Adrenal gland (tissue), 12 donors: ENCODE measurements around the gene SMIM24. TPM values are rescaled to one million over a fixed set of nuclear protein-coding genes. Genes with fewer than 3 reads are reported as not detected.
A peak's percentile ranks its signal among the peaks of the same experiment; 100 is the strongest.

Experiments used
- DNase-seq, 7 donors: peaks; one replicate each; pipeline ENCODE4 v3.0.0-alpha.2; 2019 to 2020
- H3K27ac ChIP-seq, 5 donors: fragments of 200-600 bp; sonication (generic) in 4 of 5; 1 replicate in 3 of 5; 2 replicates in 2 of 5; pipeline versions ENCODE4 v1.5.1 to v1.8.0; 2016 to 2020; ENCODE audit warnings: mild to moderate bottlenecking in 1 of 5
- H3K27me3 ChIP-seq: fragments of 200-600 bp; 2 replicates; pipeline ENCODE4 v1.8.0; 2021
- H3K36me3 ChIP-seq, 2 donors: fragments of 200-600 bp; replicated peaks in 1 of 2; 1 replicate in 1 of 2; 2 replicates in 1 of 2; pipeline versions ENCODE4 v1.5.1 to v1.8.0; 2018 to 2022
- H3K4me1 ChIP-seq, 2 donors: fragments of 200-600 bp; replicated peaks in 1 of 2; 1 replicate in 1 of 2; 2 replicates in 1 of 2; pipeline versions ENCODE4 v1.5.1 to v1.8.0; 2018 to 2021
- H3K4me3 ChIP-seq, 4 donors: fragments of 200-600 bp; sonication (generic) in 3 of 4; one replicate each; pipeline ENCODE4 v1.5.1; 2016 to 2018
- H3K9me3 ChIP-seq, 3 donors: fragments of 200-600 bp; sonication (generic) in 1 of 3; replicated peaks in 1 of 3; 1 replicate in 2 of 3; 2 replicates in 1 of 3; pipeline versions ENCODE4 v1.5.1 to v1.8.0; 2016 to 2021
- POLR2A ChIP-seq, 2 donors: fragments of 450-650 bp; IDR thresholded peaks; one replicate each; pipeline ENCODE4 v1.6.1; 2017; ENCODE audit warnings: antibody characterized with exemption in 2 of 2, mild to moderate bottlenecking in 2 of 2, moderate library complexity in 1 of 2
- WGBS, 4 donors: extraction: QIAGEN DNeasy Blood & Tissue Kit in 2 of 4; methylation state at CpG; one replicate each; pipeline versions ENCODE4 v1.1.5 to v1.1.7; 2013 to 2017; 5-methylcytosine and 5-hydroxymethylcytosine counted together
- intact Hi-C, 2 donors: fragments of 100-400 bp; cut with DNase I; formaldehyde crosslinking; loops; one replicate each; pipeline versions ENCODE4 v1.14.1 to v1.15.0; 2022 to 2023
- polyA plus RNA-seq, 3 donors: library from polyadenylated mRNA; stranded (reverse); fragments of 200-250 nt in 2 of 3; fragments of 350-450 nt in 1 of 3; fragmentation: Illumina TruSeq in 1 of 3; extraction: RNeasy Lipid Tissue Mini Kit (QIAGEN cat#74804) in 1 of 3; gene quantifications; one replicate each; pipeline ENCODE4 v1.2.3, GENCODE V29; 2013 to 2014
- total RNA-seq, 9 donors: library from RNA; depleted of rRNA in 4 of 9; stranded (reverse); fragments of >200 nt in 4 of 9; fragments of 120-200 nt in 1 of 9; fragmentation: NEBNext Ultra II Directional in 1 of 9; extraction: Animal tissue kit (Norgen Biotek cat#: 25700) in 1 of 9; gene quantifications; one replicate each; pipeline versions ENCODE4 v1.1.0 to v1.2.4, GENCODE V29; 2013 to 2023
- TF ChIP-seq, protein P1 (sequence below), 6 experiments: fragments of 450-650 bp in 4 of 6; fragments of 200-600 bp in 2 of 6; sonication (generic) in 1 of 6; IDR thresholded peaks; 1 replicate in 5 of 6; 2 replicates in 1 of 6; pipeline versions ENCODE4 v1.5.1 to v1.8.0; 2016 to 2021; ENCODE audit warnings: antibody characterized with exemption in 6 of 6, mild to moderate bottlenecking in 2 of 6, moderate library complexity in 1 of 6
- donor health status: healthy with polysubstance abuse.
- donor health status: Bipolar disorder and iron deficiency.
- donor health status: DM: yes; HTN: yes; CAD: no.
- donor health status: DM: no; HTN: no; CAD: no.
- donor health status: DM: no; HTN: no; CAD: no.
- donor health status: DM: yes; HTN: yes; CAD: no.

The SMIM24 gene
- total and polyA plus RNA-seq, 12 donors: 0.36 to 0.48 TPM; not detected in 10

DNA sequence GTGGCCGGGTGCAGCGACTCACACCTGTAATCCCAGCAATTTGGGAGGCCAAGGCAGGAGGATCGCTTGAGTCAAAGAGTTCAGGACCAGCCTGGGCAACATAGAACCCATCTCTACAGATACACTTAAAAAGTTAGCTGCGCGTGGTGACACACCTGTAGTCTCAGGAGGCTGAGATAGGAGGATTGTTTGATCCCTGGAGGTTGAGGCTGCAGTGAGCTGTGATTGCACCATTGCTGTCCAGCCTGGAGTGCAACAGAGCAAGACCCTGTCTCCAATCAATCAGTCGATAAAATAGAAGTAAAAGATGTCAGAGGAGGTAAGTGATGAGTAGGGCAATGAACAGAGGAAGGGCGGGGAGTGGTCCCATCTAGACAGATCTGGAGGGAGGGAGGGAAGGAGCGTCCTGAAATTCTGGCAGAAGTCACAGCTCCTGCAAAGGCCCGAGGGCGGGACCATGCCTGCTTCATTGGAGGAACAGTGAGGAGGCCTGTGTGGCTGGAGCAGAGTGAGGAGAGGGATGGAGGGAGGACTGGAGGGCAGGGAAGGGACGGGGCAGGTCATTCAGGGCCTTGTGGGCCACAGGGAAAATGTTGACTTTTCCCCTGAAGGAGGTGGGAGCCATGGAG is 9.7 kb downstream of the SMIM24 start:
- Histone ChIP-seq H3K9me3 (no peaks in the 10 kb centered on the region), H3K27ac (peak overlapping the region in 1 of 5 donors; percentile 2), H3K4me3 (no peak overlapping the region), H3K4me1 (peaks cover 0 to 7% of the 10 kb centered on the region in 2 donors), H3K36me3 (no peaks in the 10 kb centered on the region), H3K27me3 (no peaks in the 10 kb centered on the region)
- intact Hi-C loops: loop anchor here in 1 of 2 donors (5.0 kb wide), 1 partner anchor 148 kb away; no protein-coding TSS in a partner anchor
- WGBS, 4 donors: 57 to 64% (median 61%) methylated on average over 10 to 11 of the region's 11 CpGs
- TF ChIP-seq POLR2A (IDR thresholded peaks at IDR 0.05): no peak
- TF ChIP-seq, protein P1, sequence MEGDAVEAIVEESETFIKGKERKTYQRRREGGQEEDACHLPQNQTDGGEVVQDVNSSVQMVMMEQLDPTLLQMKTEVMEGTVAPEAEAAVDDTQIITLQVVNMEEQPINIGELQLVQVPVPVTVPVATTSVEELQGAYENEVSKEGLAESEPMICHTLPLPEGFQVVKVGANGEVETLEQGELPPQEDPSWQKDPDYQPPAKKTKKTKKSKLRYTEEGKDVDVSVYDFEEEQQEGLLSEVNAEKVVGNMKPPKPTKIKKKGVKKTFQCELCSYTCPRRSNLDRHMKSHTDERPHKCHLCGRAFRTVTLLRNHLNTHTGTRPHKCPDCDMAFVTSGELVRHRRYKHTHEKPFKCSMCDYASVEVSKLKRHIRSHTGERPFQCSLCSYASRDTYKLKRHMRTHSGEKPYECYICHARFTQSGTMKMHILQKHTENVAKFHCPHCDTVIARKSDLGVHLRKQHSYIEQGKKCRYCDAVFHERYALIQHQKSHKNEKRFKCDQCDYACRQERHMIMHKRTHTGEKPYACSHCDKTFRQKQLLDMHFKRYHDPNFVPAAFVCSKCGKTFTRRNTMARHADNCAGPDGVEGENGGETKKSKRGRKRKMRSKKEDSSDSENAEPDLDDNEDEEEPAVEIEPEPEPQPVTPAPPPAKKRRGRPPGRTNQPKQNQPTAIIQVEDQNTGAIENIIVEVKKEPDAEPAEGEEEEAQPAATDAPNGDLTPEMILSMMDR (IDR thresholded peaks at IDR 0.05): no peak
- DNase-seq: peak in 2 of 7 donors; percentile 60 to 64

- no peaks in the 10 kb centered on the region for H3K9me3 ChIP-seq
- 41 to 60% (median 49%) methylated on average over 5 to 14 of the region's 14 CpGs for WGBS, 4 donors
- peak overlapping the region in 2 of 5 donors; percentile 38 to 60 for H3K27ac ChIP-seq
- H3K36me3 ChIP-seq: no peaks in the 10 kb centered on the region
- H3K4me3 ChIP-seq: no peak overlapping the region
- TF ChIP-seq POLR2A (IDR thresholded peaks at IDR 0.05): no peak
- TF ChIP-seq, protein P1 (IDR thresholded peaks at IDR 0.05): peak in 2 of 6 experiments; percentile 7 to 22
- peaks cover 0 to 9% of the 10 kb centered on the region in 2 donors for H3K4me1 ChIP-seq
- H3K27me3 ChIP-seq: no peaks in the 10 kb centered on the region
- intact Hi-C loops: loop anchor here in 1 of 2 donors (5.0 kb wide), 1 partner anchor 148 kb away; no protein-coding TSS in a partner anchor
- peak in 1 of 7 donors; percentile 70 for DNase-seq
These were observed 10.5 kb downstream of the SMIM24 start for GRCh38 chr19:3469638-3470499.

DNA sequence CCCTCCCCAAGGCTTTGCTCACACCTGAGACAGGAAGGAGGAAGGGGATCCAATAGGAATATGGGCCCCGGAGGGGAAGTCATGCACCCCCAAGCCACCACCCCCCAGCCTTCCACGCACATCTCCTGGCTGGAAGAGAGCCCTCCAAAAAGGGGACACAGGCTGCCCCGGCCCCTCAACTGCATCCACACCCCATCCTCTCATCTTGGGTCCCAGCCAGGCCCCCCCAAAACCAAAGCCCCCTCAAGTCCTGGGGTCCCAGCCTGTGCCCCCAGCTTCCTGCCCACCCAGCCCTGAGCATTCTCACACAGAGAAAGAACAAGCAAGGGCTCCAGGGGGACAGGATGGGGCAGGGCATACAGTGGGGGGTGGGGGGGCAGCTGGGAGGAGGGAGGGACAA is 12.1 kb downstream of the SMIM24 start:
- Histone ChIP-seq H3K4me3 (no peak overlapping the region), H3K27ac (peak overlapping the region in 2 of 5 donors; percentile 8 to 49), H3K4me1 (peaks cover 0 to 16% of the 10 kb centered on the region in 2 donors), H3K36me3 (peaks cover 0 to 9% of the 10 kb centered on the region in 2 donors), H3K27me3 (no peaks in the 10 kb centered on the region), H3K9me3 (no peaks in the 10 kb centered on the region)
- intact Hi-C loops: no loop called here
- TF ChIP-seq, protein P1 (IDR thresholded peaks at IDR 0.05): no peak
- TF ChIP-seq POLR2A (IDR thresholded peaks at IDR 0.05): no peak
- WGBS, 4 donors: 80 to 88% (median 85%) methylated on average over 1 to 3 of the region's 3 CpGs; no CpG with 5 or more reads in 1 of the 4 donors
- no peak for DNase-seq
